ENCODE data around the gene ANKZF1. TPM values are rescaled to one million over a fixed set of nuclear protein-coding genes. Genes with fewer than 3 reads are reported as not detected.

The ANKZF1 gene
- total and polyA plus RNA-seq, 10 of the 15 experiments (the other 5 are each of a cell fraction or from before 2014, with no cell fraction given), result 3.1 to 104 (median 35.0) TPM

DNA sequence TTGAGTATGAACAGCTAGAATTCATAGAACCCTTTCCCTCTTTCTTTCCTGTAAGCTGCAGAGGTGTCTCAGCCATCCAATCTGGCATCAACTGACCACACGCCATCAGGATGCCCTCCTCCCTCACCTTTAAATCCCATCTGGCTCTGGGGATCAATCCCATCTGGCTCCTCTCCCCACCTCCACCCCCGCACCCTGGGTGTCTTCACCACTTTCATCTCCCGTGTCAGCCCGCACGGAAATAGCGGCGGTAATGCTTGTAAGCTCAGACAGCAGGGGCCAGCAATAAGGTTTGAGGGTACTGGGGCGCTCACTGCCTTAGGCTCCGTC lies 22.9 kb downstream of the ANKZF1 start:
- 1% methylated on average over 9 of the region's 9 CpGs for WGBS (ENCODE audit: insufficient coverage, insufficient replicate concordance, low lambda C conversion rate, missing lambda C conversion rate)

DNA sequence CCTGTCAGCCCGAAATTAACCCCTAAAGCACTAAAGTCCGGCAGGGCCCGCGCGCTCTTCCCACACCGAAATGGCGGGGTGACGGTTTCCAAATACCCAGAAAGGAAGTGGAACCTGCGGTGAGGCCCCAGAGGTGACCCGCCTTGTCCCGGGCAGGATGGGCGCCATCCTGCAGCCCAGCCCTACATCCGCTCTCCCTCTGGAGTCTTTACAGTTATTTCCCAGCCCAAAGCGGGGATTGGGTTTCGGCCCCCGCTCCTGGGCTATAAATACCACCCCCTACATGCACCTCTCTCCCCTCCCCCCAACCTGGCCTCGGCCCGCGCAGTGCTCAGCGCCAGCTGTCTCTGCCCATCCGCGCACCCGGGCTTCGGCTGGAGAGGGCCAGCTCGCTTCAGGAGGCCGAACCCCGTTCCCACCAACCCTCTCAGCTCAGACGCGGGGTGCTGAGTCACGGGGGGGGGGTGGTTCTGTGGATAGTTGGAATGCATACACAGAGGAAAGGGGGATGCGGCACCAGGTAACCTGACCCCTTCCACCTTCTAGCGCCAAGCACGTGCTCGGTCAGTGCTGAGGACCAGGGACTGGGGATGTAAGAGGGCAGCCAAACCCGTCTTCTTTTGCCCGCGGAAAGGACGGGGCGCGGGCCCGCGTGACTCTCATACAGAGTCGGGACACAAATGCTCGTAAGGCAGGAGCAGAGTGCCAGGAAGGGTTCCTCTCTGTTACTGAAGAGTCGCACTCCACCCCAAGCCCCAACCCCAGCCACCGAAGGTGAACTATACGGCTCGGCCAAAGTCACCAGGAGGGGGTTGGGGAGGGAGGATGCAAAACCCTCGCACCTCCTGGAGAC lies 23.5 kb downstream of the ANKZF1 start, which contains the start of gene TUBA4B:
Gene TUBA4B, plus strand, starts transcription at position 344 of the 853 bp plus-strand sequence. Its CDS starts 165 bp downstream, at position 509.
- ATAC-seq, result peak; percentile 34
- H3K79me2 ChIP-seq (ENCODE audit: control insufficient read depth, insufficient read depth, low read length), result peaks cover 44% of the 10 kb centered on the region
- in situ Hi-C loops (cut with MboI) (no loop called here), intact Hi-C loops (cut with micrococcal nuclease; ENCODE audit: unreplicated experiment) (loop anchor here (1.0 to 2.0 kb wide), 4 partner anchors 24 to 76 kb away; partner anchors contain the start of genes ANKZF1, ATG9A, CNPPD1 and DNAJB2)
- ChIA-PET POLR2A (interaction anchor here (0.5 to 9.0 kb wide), 29 partner anchors 8 to 1883 kb away, joined by 3 to 160 read pairs (median 4); partner anchors contain the start of genes ABCB6, ANKZF1, ATG9A and CNPPD1), SMC1A (ENCODE audit: uncharacterized antibody, unreplicated experiment) (interaction anchor here (0.6 to 8.6 kb wide), 10 partner anchors 11 to 399 kb away, joined by 3 to 98 read pairs (median 7); partner anchors contain the start of genes ANKZF1, ATG9A, CNPPD1 and DNAJB2), CTCF (interaction anchor here (0.9 to 6.1 kb wide), 8 partner anchors 8 to 83 kb away, joined by 3 to 65 read pairs (median 5); partner anchors contain the start of genes ANKZF1, ATG9A, DNAJB2 and GLB1L), RAD21 (ENCODE audit: unreplicated experiment) (interaction anchor here (1.0 to 5.1 kb wide), 8 partner anchors 8 to 82 kb away, joined by 3 to 53 read pairs (median 5); partner anchors contain the start of genes ANKZF1, ATG9A, DNAJB2 and GLB1L)
- H3K4me1 ChIP-seq (ENCODE audit: control insufficient read depth, insufficient read depth, low read length), result peaks cover 27% of the 10 kb centered on the region
- H3K9ac ChIP-seq (ENCODE audit: control insufficient read depth, insufficient read depth, low read length), result peak within 1 kb of the TSS; percentile 86
- H3K4me2 ChIP-seq (ENCODE audit: control insufficient read depth, insufficient read depth), result peak within 1 kb of the TSS; percentile 92
- peak within 1 kb of the TSS; percentile 86 for H3K4me3 ChIP-seq
- no peaks in the 10 kb centered on the region for H3K27me3 ChIP-seq (replicated peaks in 1 of 2; ENCODE audit: control insufficient read depth in 2 of 2, insufficient read depth in 2 of 2, low read length in 1 of 2)
- H4K20me1 ChIP-seq (ENCODE audit: control insufficient read depth, insufficient read depth), result 0 out of 2 replicates have a peak, but pooled peaks cover 4% of the 10 kb centered on the region
- no peaks in the 10 kb centered on the region for H3K9me3 ChIP-seq (replicated peaks; ENCODE audit: control insufficient read depth, insufficient read depth, low read length)
- H3K27ac ChIP-seq (ENCODE audit: control insufficient read depth, insufficient read depth), result peak within 1 kb of the TSS; percentile 77
- 1% methylated on average over 49 of the region's 49 CpGs for WGBS (ENCODE audit: insufficient coverage, insufficient replicate concordance, low lambda C conversion rate, missing lambda C conversion rate)
- TSS peak; percentile 63 for BruUV-seq (replicated peaks)
- H3K36me3 ChIP-seq (ENCODE audit: control insufficient read depth in 2 of 2, insufficient read depth in 2 of 2, low read length in 1 of 2), result peaks cover 10 to 11% of the 10 kb centered on the region in 2 experiments
- DNase-seq (ENCODE audit: low read depth, low spot score), result no peak
- H2AFZ ChIP-seq (ENCODE audit: control insufficient read depth, low read depth, low read length), result peak within 1 kb of the TSS; percentile 92
- peak; percentile 23 for FAIRE-seq
- TF ChIP-seq NR2F1 (conservative IDR thresholded peaks at IDR 0.05) (peak; percentile 84), POU2F2 (IDR thresholded peaks at IDR 0.05; ENCODE audit: borderline replicate concordance, low read depth, low read length) (peak; percentile 30; the same call in 1 of the 3 replicates), MTA2 (IDR thresholded peaks at IDR 0.05; ENCODE audit: low read depth) (0 out of 2 replicates have a peak, but pooled peaks have one; percentile 35), MEF2B (IDR thresholded peaks at IDR 0.05; ENCODE audit: partially characterized antibody, poor library complexity, severe bottlenecking) (peak; percentile 35), IKZF2 (IDR thresholded peaks at IDR 0.05) (peak; percentile 75 to 83), MXI1 (IDR thresholded peaks at IDR 0.05; ENCODE audit: low read depth, low read length) (peak; percentile 54; the same call in 1 of the 2 replicates), BCL11A (IDR thresholded peaks at IDR 0.05; ENCODE audit: low read depth, low read length) (peak; percentile 15; the same call in 1 of the 2 replicates), SPI1 (IDR thresholded peaks at IDR 0.05; ENCODE audit: borderline replicate concordance, insufficient read depth, low read depth, low read length) (peak; percentile 91), ZNF384 (IDR thresholded peaks at IDR 0.05; ENCODE audit: borderline replicate concordance, low read depth, low read length) (no peak), ZNF24 (IDR thresholded peaks at IDR 0.05) (no peak), IKZF1 (conservative IDR thresholded peaks at IDR 0.05) (peak; percentile 87), ZNF622 (IDR thresholded peaks at IDR 0.05) (no peak), POLR2A (IDR thresholded peaks at IDR 0.05; ENCODE audit: low read depth, low read length) (peak; percentile 62; the same call in 1 of the 2 replicates)

More for the DNA sequence above, 22.9 kb downstream of the ANKZF1 start:
- H3K27ac ChIP-seq (ENCODE audit: control insufficient read depth, insufficient read depth), result peak overlapping the region; percentile 77
- DNase-seq (ENCODE audit: low read depth, low spot score) (no peak), ATAC-seq (no peak; the same call in 2 of the 3 replicates), FAIRE-seq (no peak)
- H3K9me3 ChIP-seq (replicated peaks; ENCODE audit: control insufficient read depth, insufficient read depth, low read length), result no peaks in the 10 kb centered on the region
- CTCF ChIA-PET, result interaction anchor here (0.6 to 6.1 kb wide), 8 partner anchors 9 to 983 kb away, joined by 3 to 65 read pairs (median 4); partner anchors contain the start of genes AAMP, ANKZF1, ATG9A and DNAJB2
- no peaks in the 10 kb centered on the region for H3K27me3 ChIP-seq (replicated peaks in 1 of 2; ENCODE audit: control insufficient read depth in 2 of 2, insufficient read depth in 2 of 2, low read length in 1 of 2)
- H3K9ac ChIP-seq (ENCODE audit: control insufficient read depth, insufficient read depth, low read length), result peak overlapping the region; percentile 86
- SMC1A ChIA-PET (ENCODE audit: uncharacterized antibody, unreplicated experiment), result interaction anchor here (0.6 to 8.6 kb wide), 10 partner anchors 11 to 399 kb away, joined by 3 to 98 read pairs (median 6); partner anchors contain the start of genes ANKZF1, ATG9A, CNPPD1 and DNAJB2
- H3K79me2 ChIP-seq (ENCODE audit: control insufficient read depth, insufficient read depth, low read length), result peaks cover 45% of the 10 kb centered on the region
- H3K4me2 ChIP-seq (ENCODE audit: control insufficient read depth, insufficient read depth), result peak overlapping the region; percentile 92
- no TSS peak for BruUV-seq (replicated peaks)
- peaks cover 12 to 17% of the 10 kb centered on the region in 2 experiments for H3K36me3 ChIP-seq (ENCODE audit: control insufficient read depth in 2 of 2, insufficient read depth in 2 of 2, low read length in 1 of 2)
- 0 out of 2 replicates have a peak, but pooled peaks cover 4% of the 10 kb centered on the region for H4K20me1 ChIP-seq (ENCODE audit: control insufficient read depth, insufficient read depth)
- in situ Hi-C loops (cut with MboI) (no loop called here), intact Hi-C loops (cut with micrococcal nuclease; ENCODE audit: unreplicated experiment) (loop anchor here (2.0 kb wide), 2 partner anchors 24 to 76 kb away; partner anchors contain the start of genes ANKZF1, ATG9A and CNPPD1)
- peak overlapping the region; percentile 59 for H2AFZ ChIP-seq (ENCODE audit: control insufficient read depth, low read depth, low read length)
- peaks cover 33% of the 10 kb centered on the region for H3K4me1 ChIP-seq (ENCODE audit: control insufficient read depth, insufficient read depth, low read length)
- RAD21 ChIA-PET (ENCODE audit: unreplicated experiment), result interaction anchor here (1.1 to 5.1 kb wide), 5 partner anchors 9 to 82 kb away, joined by 3 to 53 read pairs (median 6); partner anchors contain the start of gene DNAJB2
- H3K4me3 ChIP-seq, result peak overlapping the region; percentile 86
- POLR2A ChIA-PET, result interaction anchor here (0.5 to 9.0 kb wide), 23 partner anchors 10 to 1884 kb away, joined by 3 to 160 read pairs (median 4); partner anchors contain the start of genes ANKZF1, ATG9A, CNPPD1 and DNAJB2
- no peak for TF ChIP-seq KDM1A (IDR thresholded peaks at IDR 0.05; ENCODE audit: borderline replicate concordance)
- peak in 1 of 2 experiments; percentile 83; a peak in 2 of 3 replicates for TF ChIP-seq EGR1 (IDR thresholded peaks at IDR 0.05; ENCODE audit: borderline replicate concordance in 1 of 2, low read depth in 2 of 2, low read length in 2 of 2)
- no peak for TF ChIP-seq JUND (IDR thresholded peaks at IDR 0.05; ENCODE audit: low read depth, low read length)
